Choroid plexus epithelial cell (primary cell): ENCODE data around the gene KRT33A.
"Not testable (repeated sequence)": the region's sequence is repeated elsewhere in the genome, so short reads cannot be mapped to it uniquely, and the experiment has no call there.

Experiments used
- DNase-seq: peaks from one replicate; pipeline ENCODE4 v3.0.0-alpha.2; 2010; ENCODE audit warnings: low read depth
- H3K4me3 ChIP-seq: 2 replicates; pipeline ENCODE4 v1.5.1; 2011; ENCODE audit warnings: low read depth, mild to moderate bottlenecking, control low read depth, low read length, moderate library complexity
- CTCF ChIP-seq: conservative IDR thresholded peaks from 2 replicates; pipeline ENCODE4 v1.5.1; 2011; ENCODE audit warnings: low read depth, mild to moderate bottlenecking, control low read depth, inconsistent platforms, low read length, moderate library complexity

Gene KRT33A

GRCh38 chr17:41354536-41354935, 3.9 kb upstream of the KRT33A start:
- no peak for TF ChIP-seq CTCF
- no peak for DNase-seq
- H3K4me3 ChIP-seq: no peak overlapping the region

- DNase-seq: peak; percentile 8
- H3K4me3 ChIP-seq: no peak overlapping the region
- no peak for TF ChIP-seq CTCF
Measured at GRCh38 chr17:41352597-41353366, 2.2 kb upstream of the KRT33A start.

GRCh38 chr17:41351177-41351576, 549 bp upstream of the KRT33A start:
- TF ChIP-seq CTCF: no peak
- no peak overlapping the region for H3K4me3 ChIP-seq
- no peak for DNase-seq

GRCh38 chr17:41347869-41348760, 2.5 kb downstream of the KRT33A start:
- no peak overlapping the region for H3K4me3 ChIP-seq
- TF ChIP-seq CTCF: no peak

GRCh38 chr17:41346421-41346820, 4.2 kb downstream of the KRT33A start:
- not testable (repeated sequence) for H3K4me3 ChIP-seq, DNase-seq

More at GRCh38 chr17:41347869-41348760, 2.5 kb downstream of the KRT33A start:
- no peak for DNase-seq

GRCh38 chr17:41345992-41346391, 4.6 kb downstream of the KRT33A start:
- no peak overlapping the region for H3K4me3 ChIP-seq
- no peak for TF ChIP-seq CTCF
- no peak for DNase-seq

- DNase-seq: no peak
- no peak overlapping the region for H3K4me3 ChIP-seq
- TF ChIP-seq CTCF: no peak
Measured at GRCh38 chr17:41343029-41343428, 7.6 kb downstream of the KRT33A start.
